Dendritic cell treated with granulocyte-macrophage colony-stimulating factor and Interleukin-4, amounts not matched to agents 40 ng/mL and 50 ng/mL, for 4 days (primary cell): ENCODE results near the gene RABGAP1L.

Experiments
- H3K27ac Mint-ChIP-seq: one replicate; pipeline ENCODE4 v1.8.0; 2022; ENCODE audit warnings: mild to moderate bottlenecking, mixed read lengths
- H3K27me3 Mint-ChIP-seq: one replicate; pipeline ENCODE4 v1.8.0; 2022; ENCODE audit warnings: mild to moderate bottlenecking, mixed read lengths
- H3K36me3 Mint-ChIP-seq: one replicate; pipeline ENCODE4 v1.8.0; 2022; ENCODE audit warnings: low read depth, mixed read lengths
- H3K4me1 Mint-ChIP-seq: one replicate; pipeline ENCODE4 v1.8.0; 2022; ENCODE audit warnings: low read depth, mixed read lengths
- H3K4me3 Mint-ChIP-seq: one replicate; pipeline ENCODE4 v1.8.0; 2022; ENCODE audit warnings: mild to moderate bottlenecking, moderate library complexity, mixed read lengths
- H3K9me3 Mint-ChIP-seq: one replicate; pipeline ENCODE4 v1.8.0; 2022; ENCODE audit warnings: mixed read lengths
- intact Hi-C: fragments of 100-400 bp; cut with micrococcal nuclease; formaldehyde crosslinking; loops from one replicate; pipeline ENCODE4 v1.15.0; 2022

RABGAP1L gene

DNA sequence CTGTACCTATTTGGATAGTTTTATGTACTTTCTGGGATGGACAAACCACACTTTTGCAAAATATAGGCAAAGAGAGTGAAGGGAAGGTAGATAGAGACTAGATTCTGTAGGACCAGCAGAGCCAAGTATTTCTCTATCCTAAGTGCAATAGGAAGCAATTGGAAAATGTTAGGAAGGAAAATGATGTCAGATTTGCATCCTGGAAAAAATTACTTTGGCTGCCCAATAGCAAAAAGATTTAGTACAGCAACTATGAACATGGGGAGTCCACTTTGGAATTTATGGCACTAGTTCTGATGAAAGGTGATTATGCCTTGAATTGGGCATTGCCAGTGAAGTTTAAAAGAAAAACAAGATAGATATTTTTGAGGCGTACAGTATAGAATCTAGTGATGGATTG, 789.7 kb downstream of the RABGAP1L start:
- Mint-ChIP-seq H3K27me3 (no peaks in the 10 kb centered on the region), H3K9me3 (no peaks in the 10 kb centered on the region), H3K4me3 (no peak overlapping the region), H3K27ac (no peak overlapping the region), H3K36me3 (no peaks in the 10 kb centered on the region), H3K4me1 (peaks cover 17% of the 10 kb centered on the region)
- intact Hi-C loops: no loop called here

GRCh38 chr1:174949645-174950044, 790.3 kb downstream of the RABGAP1L start:
- Mint-ChIP-seq H3K9me3 (no peaks in the 10 kb centered on the region), H3K27me3 (no peaks in the 10 kb centered on the region), H3K4me3 (no peak overlapping the region), H3K27ac (no peak overlapping the region), H3K36me3 (no peaks in the 10 kb centered on the region), H3K4me1 (peaks cover 23% of the 10 kb centered on the region)
- intact Hi-C loops: no loop called here

GRCh38 chr1:174953285-174954072, 794.2 kb downstream of the RABGAP1L start:
- intact Hi-C loops: no loop called here
- H3K4me1 Mint-ChIP-seq: peaks cover 18% of the 10 kb centered on the region

GRCh38 chr1:174954073-174954460, 794.7 kb downstream of the RABGAP1L start:
- Mint-ChIP-seq H3K36me3 (peaks cover 6% of the 10 kb centered on the region), H3K9me3 (no peaks in the 10 kb centered on the region), H3K27me3 (no peaks in the 10 kb centered on the region), H3K4me1 (peaks cover 18% of the 10 kb centered on the region), H3K4me3 (no peak overlapping the region), H3K27ac (no peak overlapping the region)
- intact Hi-C loops: no loop called here

More at GRCh38 chr1:174953285-174954072, 794.2 kb downstream of the RABGAP1L start:
- Mint-ChIP-seq H3K9me3 (no peaks in the 10 kb centered on the region), H3K27me3 (no peaks in the 10 kb centered on the region), H3K4me3 (no peak overlapping the region), H3K27ac (no peak overlapping the region), H3K36me3 (peaks cover 5% of the 10 kb centered on the region)

GRCh38 chr1:174954671-174955669, 795.6 kb downstream of the RABGAP1L start:
- Mint-ChIP-seq H3K9me3 (no peaks in the 10 kb centered on the region), H3K27me3 (no peaks in the 10 kb centered on the region), H3K36me3 (peaks cover 6% of the 10 kb centered on the region), H3K4me3 (no peak overlapping the region), H3K4me1 (peaks cover 18% of the 10 kb centered on the region), H3K27ac (no peak overlapping the region)
- intact Hi-C loops: no loop called here

DNA sequence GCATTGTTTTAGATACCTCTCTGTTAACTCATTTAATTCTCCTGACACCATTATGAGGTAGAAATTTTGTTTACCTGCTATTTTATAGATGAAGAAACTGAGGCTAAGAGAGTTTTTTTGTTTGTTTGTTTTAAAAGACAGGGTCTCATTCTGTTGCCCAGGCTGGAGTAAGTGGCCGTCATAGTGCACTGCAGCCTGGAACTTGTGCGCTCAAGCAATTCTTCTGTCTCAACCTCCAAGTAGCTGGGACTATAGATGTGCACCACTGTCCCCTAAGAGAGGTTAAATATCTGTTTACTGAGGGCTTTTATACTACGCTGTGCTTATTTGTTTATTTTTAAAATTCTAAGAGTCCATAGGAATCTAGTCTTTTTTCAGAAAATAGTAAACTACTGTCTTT, 796.8 kb downstream of the RABGAP1L start:
- no peaks in the 10 kb centered on the region for H3K9me3 Mint-ChIP-seq
- H3K27ac Mint-ChIP-seq: no peak overlapping the region
- H3K4me1 Mint-ChIP-seq: peaks cover 18% of the 10 kb centered on the region
- H3K4me3 Mint-ChIP-seq: no peak overlapping the region
- intact Hi-C loops: no loop called here
- H3K36me3 Mint-ChIP-seq: peaks cover 6% of the 10 kb centered on the region
- no peaks in the 10 kb centered on the region for H3K27me3 Mint-ChIP-seq

GRCh38 chr1:174956976-174957375, 797.7 kb downstream of the RABGAP1L start:
- H3K4me3 Mint-ChIP-seq: no peak overlapping the region
- no peak overlapping the region for H3K27ac Mint-ChIP-seq
- H3K4me1 Mint-ChIP-seq: peaks cover 18% of the 10 kb centered on the region
- peaks cover 6% of the 10 kb centered on the region for H3K36me3 Mint-ChIP-seq
- H3K27me3 Mint-ChIP-seq: no peaks in the 10 kb centered on the region
- H3K9me3 Mint-ChIP-seq: no peaks in the 10 kb centered on the region
- intact Hi-C loops: no loop called here

DNA sequence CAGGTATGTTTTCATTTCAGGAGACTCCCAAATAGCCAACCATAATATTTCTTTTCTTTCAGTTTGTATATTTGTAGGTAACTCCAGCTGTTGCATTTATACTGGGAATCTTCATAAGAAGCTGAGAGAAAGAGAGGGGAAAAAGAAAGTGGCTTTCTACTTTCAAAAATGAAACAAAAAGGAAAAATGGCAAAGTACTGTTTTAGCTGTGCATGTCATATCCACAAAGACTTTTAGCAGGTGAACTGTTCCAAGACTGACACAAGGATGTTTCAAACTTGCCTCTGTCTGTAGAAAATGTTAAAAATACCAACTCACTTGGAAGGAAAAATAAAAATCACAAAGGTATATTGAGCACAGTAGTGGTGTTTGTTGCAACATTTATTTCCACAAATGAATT, 798.5 kb downstream of the RABGAP1L start:
- no peaks in the 10 kb centered on the region for H3K9me3 Mint-ChIP-seq
- H3K27ac Mint-ChIP-seq: no peak overlapping the region
- peaks cover 18% of the 10 kb centered on the region for H3K4me1 Mint-ChIP-seq
- peaks cover 6% of the 10 kb centered on the region for H3K36me3 Mint-ChIP-seq
- H3K27me3 Mint-ChIP-seq: no peaks in the 10 kb centered on the region
- intact Hi-C loops: no loop called here
- no peak overlapping the region for H3K4me3 Mint-ChIP-seq

DNA sequence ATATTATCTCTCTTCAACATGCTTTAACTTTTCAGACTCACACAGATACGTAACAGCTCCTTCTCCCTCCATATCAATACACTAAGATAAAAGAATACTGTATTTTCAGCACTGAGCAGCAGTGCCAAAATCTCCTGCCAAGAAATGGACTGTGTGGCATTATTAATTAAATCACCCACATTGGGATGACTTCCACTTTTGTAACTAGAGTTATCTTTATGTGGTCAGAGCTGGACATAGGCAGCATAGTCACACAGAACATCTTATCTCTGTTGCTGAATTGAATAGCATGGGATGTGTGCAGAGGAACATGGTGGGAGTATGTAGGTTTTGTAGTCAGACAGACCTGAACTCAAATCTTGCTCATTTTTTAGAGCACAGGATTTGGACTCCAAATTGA, 799.1 kb downstream of the RABGAP1L start:
- Mint-ChIP-seq H3K4me1 (peaks cover 14% of the 10 kb centered on the region), H3K4me3 (no peak overlapping the region)

DNA sequence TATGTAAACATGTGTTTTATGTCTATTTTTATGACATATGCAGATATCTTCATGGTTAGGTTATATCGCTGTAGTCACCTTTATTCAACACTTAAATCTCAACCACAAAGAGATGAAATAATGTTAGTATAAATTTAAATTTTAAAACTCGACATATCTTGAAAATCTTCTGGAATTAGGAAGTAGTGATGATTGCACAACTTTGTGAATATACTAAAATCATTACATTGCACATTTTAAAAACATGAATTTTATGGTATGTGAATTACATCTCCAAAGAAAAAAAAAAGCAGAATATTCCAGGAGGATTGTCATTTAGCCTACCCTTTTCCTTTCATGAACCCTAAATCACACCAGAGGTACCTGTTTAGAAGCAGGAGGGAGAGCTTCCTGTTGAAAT, 801.0 kb downstream of the RABGAP1L start:
- peaks cover 6% of the 10 kb centered on the region for H3K36me3 Mint-ChIP-seq
- H3K4me1 Mint-ChIP-seq: peaks cover 14% of the 10 kb centered on the region
- no peak overlapping the region for H3K4me3 Mint-ChIP-seq

More for the DNA sequence above, 799.1 kb downstream of the RABGAP1L start:
- Mint-ChIP-seq H3K27me3 (no peaks in the 10 kb centered on the region), H3K9me3 (no peaks in the 10 kb centered on the region), H3K27ac (no peak overlapping the region), H3K36me3 (peaks cover 6% of the 10 kb centered on the region)
- intact Hi-C loops: no loop called here

DNA sequence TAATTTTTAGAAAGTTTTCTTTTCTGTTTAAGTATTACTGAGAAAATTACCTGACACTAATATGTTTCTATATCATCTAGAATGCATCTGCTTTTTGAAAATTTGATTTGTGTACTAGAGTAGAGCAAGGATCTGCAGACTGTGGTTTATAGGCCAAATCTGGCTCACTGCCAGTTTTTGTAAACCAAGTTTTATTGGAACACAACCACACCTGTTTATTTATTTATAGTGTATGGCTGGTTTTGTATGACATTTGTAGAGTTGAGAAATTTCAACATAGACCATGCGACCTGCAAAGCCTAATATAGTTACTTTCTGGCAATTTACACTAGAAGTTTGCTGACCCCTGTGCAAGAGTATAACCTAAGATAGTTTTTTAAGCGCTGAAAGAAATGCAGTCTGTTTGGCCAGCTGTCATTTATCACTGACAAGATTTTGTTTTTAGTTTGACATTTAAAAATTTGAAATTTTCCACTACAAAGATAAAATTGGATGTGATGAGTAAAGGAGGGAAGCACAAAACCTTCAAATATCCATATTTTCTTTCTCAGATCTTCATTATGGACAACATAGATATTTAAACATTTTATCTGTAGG, 804.3 kb downstream of the RABGAP1L start:
- intact Hi-C loops: no loop called here
- no peak overlapping the region for H3K4me3 Mint-ChIP-seq
- peaks cover 26% of the 10 kb centered on the region for H3K4me1 Mint-ChIP-seq
- no peaks in the 10 kb centered on the region for H3K36me3 Mint-ChIP-seq
- no peaks in the 10 kb centered on the region for H3K27me3 Mint-ChIP-seq
- peak overlapping the region; percentile 77 for H3K27ac Mint-ChIP-seq
- H3K9me3 Mint-ChIP-seq: no peaks in the 10 kb centered on the region

More for the DNA sequence above, 801.0 kb downstream of the RABGAP1L start:
- intact Hi-C loops: no loop called here
- Mint-ChIP-seq H3K9me3 (no peaks in the 10 kb centered on the region), H3K27ac (no peak overlapping the region), H3K27me3 (no peaks in the 10 kb centered on the region)

- Mint-ChIP-seq H3K9me3 (no peaks in the 10 kb centered on the region), H3K36me3 (no peaks in the 10 kb centered on the region), H3K4me3 (no peak overlapping the region), H3K27ac (peak overlapping the region; percentile 77), H3K4me1 (peaks cover 33% of the 10 kb centered on the region), H3K27me3 (no peaks in the 10 kb centered on the region)
- intact Hi-C loops: no loop called here
Observed at GRCh38 chr1:174964261-174964971, 805.1 kb downstream of the RABGAP1L start.

DNA sequence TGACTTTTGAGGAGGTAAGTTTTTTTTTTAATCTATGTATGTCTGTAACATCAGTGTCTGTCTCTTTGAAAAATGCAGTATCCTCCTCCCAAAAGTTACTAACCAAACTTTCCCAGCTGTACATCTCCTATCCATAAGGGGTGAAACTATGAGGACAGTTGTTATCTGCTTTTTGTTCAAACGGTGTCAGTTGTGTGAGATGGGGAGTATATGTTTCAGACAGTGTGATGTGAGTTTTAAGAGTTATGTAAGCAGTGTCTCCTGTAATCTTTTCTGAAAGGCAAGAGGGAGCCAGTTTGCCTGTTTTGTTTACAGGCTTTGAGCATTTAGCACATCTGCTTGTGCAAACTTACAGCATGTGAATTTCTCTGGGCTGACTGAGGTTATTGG, 805.6 kb downstream of the RABGAP1L start:
- intact Hi-C loops: no loop called here
- no peak overlapping the region for H3K4me3 Mint-ChIP-seq
- peak overlapping the region; percentile 77 for H3K27ac Mint-ChIP-seq
- H3K36me3 Mint-ChIP-seq: no peaks in the 10 kb centered on the region
- no peaks in the 10 kb centered on the region for H3K9me3 Mint-ChIP-seq
- H3K4me1 Mint-ChIP-seq: peaks cover 33% of the 10 kb centered on the region
- H3K27me3 Mint-ChIP-seq: no peaks in the 10 kb centered on the region
